Fibroblast of peridontal ligament (primary cell): ENCODE data around the gene SRI.
A peak's percentile ranks its signal among the peaks of the same experiment; 100 is the strongest.
"Not testable (repeated sequence)": the region's sequence is repeated elsewhere in the genome, so short reads cannot be mapped to it uniquely, and the experiment has no call there.

Experiments
- DNase-seq: peaks from one replicate; pipeline ENCODE4 v3.0.0-alpha.2; 2010; ENCODE audit errors: extremely low read depth

SRI gene, protein sequence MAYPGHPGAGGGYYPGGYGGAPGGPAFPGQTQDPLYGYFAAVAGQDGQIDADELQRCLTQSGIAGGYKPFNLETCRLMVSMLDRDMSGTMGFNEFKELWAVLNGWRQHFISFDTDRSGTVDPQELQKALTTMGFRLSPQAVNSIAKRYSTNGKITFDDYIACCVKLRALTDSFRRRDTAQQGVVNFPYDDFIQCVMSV

DNA sequence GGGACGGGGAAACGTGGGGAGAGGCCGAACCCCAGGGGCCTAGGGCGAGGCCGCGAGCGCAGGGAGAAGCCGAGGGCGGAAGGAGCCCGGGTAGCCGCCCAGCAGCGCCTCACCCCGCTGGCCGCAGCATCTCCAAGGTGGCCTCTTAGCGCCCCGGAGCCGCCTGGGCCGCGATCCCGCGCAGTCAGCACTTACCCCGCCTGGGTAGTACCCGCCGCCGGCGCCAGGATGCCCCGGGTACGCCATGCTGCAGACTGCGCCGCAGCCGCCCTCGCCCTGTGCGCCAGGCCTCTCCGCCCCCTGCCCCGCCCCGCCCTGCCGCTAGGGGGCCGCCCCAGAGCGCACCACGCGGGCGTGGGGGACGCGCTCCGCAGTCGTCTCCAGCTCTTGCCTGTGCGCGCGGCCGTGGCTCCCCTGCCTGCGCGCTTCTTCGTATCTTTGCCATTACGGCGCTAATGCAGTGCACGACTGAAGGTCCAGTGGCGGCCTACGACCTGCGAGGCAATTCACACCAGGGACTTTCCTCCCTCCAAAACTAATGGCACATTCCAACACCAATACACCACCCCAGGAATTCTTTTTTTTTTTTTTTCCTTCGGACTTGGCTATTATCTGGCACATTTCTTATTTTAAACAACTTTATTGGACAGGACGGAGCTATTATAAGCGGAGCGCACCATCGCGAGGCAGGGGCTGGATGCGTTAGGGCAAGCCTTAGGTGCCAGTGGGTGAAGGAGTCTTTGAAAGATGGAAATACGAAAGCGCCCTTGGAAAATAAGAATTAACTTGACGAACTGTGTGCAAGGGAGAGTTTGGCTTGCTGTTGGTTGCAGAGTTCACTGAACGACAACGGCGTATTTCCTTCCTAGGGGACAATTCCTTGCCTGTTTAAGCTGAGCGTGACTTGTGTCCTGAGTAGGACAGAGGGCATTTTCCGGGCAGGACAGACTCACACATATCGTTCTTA is at the start of gene SRI:
Gene SRI (minus strand): TSS at position 258 of the 967 bp plus-strand sequence. CDS start 12 bp downstream, at position 246.
- DNase-seq = peak; percentile 81

DNA sequence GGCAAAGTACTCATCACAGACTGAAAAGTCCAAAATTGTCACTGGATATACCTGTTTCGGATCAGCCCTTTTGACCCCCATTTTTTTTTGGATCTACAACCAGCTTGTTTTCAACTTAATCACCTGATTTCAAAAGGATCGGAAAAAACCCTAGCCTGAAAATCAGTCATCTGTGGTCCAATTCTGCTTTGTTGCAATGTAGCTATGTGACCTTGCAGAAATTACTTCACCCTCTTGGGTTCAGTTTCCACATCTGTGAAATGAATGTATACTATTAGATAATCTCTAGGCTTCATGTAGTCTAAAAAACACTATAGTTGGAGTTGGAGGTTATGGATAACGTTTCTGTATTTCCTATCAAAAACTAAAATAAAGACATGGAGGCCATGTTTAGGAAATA is 49.7 kb upstream of the SRI start:
- DNase-seq = no peak

DNA sequence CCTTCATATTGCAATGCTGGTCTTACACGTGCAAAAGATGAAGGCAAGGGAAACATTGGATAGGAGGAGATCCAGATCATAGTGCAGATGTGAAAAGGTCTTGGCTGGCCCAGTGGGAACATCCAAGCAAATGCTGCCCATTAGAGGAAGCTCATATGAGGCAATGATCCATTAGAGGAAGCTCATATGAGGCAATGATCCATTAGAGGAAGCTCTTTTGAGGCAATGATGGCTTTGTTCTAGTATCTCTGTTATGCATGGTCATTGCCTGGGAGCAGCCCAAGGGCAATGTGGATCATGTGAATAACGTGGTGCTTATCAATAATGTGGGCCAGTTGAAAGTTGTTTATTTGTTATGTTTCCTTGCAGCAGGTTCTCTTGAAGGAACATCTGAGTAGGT is 49.0 kb upstream of the SRI start:
- DNase-seq = no peak

DNA sequence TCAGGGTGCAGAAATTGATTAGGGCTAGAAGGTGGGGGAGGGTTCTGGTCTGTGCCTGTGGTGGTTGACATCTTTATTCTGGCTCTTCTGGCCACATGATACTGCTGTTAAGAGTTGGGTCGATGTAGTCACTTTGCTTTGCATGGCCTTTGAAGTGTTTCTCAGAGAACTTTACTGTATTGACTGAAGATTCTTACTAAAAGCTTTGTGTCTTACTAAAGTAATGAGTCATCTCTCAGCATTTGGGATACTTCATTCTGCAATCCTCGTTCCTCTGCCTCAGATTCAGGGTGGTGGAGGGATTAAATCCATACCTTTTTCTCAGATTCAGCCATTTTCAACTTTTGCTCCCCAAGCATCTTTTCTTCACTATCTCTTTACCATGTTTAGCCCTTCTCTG is 48.2 kb upstream of the SRI start:
- no peak for DNase-seq

DNA sequence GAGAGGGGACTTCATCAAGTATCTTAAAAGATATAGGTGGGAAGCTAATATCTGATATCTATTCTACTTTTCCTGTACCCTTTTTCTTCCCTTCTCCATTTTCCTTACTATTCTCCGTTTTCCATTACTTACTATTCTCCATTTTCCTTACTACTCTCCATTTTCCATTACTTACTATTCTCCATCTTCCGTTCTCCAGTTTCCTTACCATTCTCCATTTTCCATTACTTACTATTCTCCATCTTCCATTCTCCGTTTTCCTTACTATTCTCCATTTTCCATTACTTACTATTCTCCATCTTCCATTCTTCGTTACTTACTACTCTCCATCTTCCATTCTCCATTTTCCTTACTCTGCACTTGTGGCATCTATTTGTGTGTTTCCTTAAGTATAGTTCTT is 47.6 kb upstream of the SRI start:
- DNase-seq = no peak

- DNase-seq = not testable (repeated sequence)
These were observed 45.1 kb upstream of the SRI start for GRCh38 chr7:88264987-88265386.

- no peak for DNase-seq
These were observed 42.7 kb upstream of the SRI start for GRCh38 chr7:88262562-88262961.

- DNase-seq = no peak
These were observed 40.9 kb upstream of the SRI start for GRCh38 chr7:88260719-88261118.

DNA sequence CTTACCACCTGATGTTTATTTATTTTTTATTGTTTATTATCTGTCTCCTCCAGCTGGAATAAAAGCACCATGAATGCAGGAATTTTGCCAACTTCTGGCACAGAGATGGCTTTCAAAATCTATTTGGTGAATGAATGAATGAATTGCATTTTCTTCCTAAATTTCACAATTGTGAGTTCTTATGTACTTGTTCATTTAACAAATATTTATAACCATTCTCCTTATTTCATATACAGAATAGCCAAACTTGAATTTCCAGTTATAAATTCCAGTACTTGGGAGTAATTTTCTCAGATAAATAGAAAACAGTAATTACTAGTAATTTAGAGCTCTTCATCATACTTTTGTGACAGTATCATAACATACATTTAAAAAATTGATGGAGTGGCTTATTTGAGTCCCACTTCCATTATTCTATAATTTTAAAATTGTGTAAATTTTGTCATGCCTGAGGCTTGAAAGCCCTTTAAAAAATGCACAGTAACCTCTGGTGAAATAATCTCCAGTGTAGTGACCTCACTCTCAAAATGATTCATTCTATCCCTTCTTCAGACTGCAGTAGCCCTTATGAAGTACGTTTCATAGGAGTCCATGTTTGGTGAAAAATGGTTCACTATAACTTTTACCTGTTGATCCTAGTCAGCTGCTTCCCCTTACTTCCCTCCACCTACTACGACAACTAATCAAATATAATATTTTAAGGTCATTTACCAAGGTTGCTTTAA is 40.0 kb upstream of the SRI start:
- DNase-seq = peak; percentile 17

GRCh38 chr7:88258296-88258695 is 38.5 kb upstream of the SRI start:
- DNase-seq = not testable (repeated sequence)

DNA sequence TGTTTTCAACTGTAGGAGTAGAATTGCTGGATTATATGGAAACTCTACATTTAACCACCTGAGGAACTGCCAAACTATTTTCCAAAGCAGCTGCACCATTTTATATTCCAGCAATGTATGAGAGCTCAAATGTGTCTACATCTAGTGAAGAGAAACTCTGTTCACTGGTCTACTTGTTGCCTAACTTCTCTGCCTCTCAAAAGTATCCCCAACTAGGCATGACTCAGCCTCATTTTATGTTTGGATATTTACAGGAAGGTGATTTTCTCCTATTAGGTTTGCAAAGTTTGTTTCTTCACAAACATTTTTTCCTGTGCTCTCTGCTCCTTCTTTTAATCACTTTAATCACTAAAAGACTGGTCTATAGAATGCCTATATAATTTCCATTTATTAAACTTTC is 37.1 kb upstream of the SRI start:
- peak; percentile 5 for DNase-seq

DNA sequence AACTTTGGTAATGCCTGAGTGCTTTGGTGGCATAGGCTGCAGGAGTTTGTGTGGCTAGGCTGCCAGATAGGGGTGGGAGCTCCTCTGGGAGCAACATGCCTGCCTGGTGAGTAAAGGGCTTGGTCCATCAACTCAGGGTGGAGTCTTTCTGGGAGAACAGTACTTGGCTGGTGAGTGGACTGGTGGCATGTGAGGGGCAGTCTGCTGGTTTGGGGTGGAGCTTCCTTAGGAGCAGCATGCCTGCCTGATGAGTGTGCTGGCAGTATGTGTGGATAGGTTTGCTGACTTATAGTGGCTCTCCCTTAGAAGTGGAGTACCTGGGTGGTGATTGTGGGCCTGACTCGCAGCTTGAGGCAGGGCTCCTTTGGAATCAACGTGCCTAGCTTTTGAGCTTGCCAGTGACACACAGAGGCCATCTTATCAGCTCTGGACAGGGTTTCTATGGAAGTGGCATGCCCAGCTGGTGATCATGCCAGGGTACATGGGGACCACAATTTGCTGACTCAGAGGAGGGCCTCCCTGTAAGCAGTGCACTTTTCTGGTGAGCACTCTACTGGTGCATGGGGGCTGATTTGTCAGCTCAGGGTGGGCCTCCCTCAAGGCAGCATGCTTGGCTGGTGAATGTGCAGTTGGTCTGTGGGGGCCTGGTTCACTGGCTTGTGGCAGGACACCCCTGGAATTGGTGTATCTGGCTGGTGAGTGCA is 35.0 kb upstream of the SRI start:
- DNase-seq = peak; percentile 15

DNA sequence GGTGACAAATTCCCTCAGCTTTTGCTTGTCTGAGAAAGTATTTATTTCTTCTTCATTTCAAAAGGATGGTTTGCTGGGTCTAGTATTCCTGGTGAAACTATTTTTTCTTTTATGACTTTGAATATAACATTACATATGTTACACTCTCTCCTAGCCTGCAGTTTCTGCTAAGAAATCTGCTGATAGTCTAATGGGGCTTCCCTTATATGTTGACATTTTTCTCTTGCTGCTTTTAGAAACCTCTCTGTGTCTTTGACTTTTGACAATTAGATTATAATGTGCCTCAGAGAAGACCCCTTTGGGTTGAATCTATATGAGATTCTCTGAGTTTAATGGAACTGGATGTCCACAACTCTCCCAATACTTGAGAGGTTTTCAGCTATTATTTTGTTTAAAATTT is 33.8 kb upstream of the SRI start:
- no peak for DNase-seq

DNA sequence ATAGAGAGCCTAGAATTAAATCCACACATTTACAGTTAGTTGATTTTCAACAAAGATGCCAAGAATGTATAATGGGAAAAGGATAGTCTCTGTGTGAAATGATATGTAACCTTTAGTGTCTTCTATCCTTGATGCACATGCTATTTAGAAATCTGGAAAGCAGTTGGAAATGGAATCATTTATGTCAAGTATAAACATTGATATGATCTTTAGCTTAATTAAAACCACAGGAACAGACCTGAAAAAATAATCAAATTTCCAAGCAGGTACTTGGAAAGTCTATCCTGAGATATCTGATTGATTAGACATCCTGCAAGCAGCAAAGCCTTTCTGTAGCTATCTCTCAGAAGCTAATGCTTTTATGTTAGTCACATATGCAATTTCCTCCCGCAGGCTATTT is 24.4 kb upstream of the SRI start:
- DNase-seq = no peak

- peak; percentile 78 for DNase-seq
These were observed 23.6 kb upstream of the SRI start for GRCh38 chr7:88243345-88243909.

- DNase-seq = no peak
These were observed 20.0 kb upstream of the SRI start for GRCh38 chr7:88239852-88240251.

- no peak for DNase-seq
These were observed 14.0 kb upstream of the SRI start for GRCh38 chr7:88233828-88234227.

DNA sequence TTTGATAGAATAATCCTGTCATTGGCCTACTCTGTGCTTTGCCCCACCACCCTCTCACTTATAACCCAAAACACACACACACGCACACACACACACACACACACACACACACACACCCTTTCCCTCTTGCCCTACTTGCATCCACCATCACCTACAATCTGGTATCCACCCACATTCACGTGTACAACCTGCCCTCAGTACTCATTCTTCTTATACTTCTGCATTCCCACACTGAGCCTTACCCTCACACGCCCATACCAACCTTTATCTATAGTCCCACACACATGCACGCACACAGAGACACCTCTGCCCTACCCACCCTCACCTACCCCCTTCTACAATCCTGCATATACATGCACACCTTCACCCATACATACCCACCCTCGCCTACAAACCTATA is 10.8 kb upstream of the SRI start:
- no peak for DNase-seq

- DNase-seq = no peak
These were observed 9.6 kb upstream of the SRI start for GRCh38 chr7:88229302-88229995.

- peak; percentile 91 for DNase-seq
These were observed 7.2 kb upstream of the SRI start for GRCh38 chr7:88226886-88227516.
